Heart right ventricle (tissue), 16 donors: Measurements from ENCODE around the gene RUNX3. TPM values are rescaled to one million over a fixed set of nuclear protein-coding genes. Genes with fewer than 3 reads are reported as not detected.

Source experiments
- ATAC-seq, 8 donors: fragments of 200-7000 bp; cut with Tn5 transposase; one replicate each; pipeline ENCODE4 v1.9.1; 2020; ENCODE audit warnings: mild to moderate bottlenecking in 8 of 8, moderate library complexity in 8 of 8, moderate number of reproducible peaks in 1 of 8
- DNase-seq, 2 donors: peaks; one replicate each; pipeline ENCODE4 v3.0.0-alpha.2; 2020
- H3K27ac ChIP-seq, 10 donors: fragments of 200-600 bp; sonication (generic) in 2 of 10; one replicate each; pipeline versions ENCODE4 v1.5.0 to v1.8.0; 2020 to 2022; ENCODE audit warnings: mild to moderate bottlenecking in 3 of 10
- H3K27me3 ChIP-seq, 7 donors: fragments of 200-600 bp; one replicate each; pipeline ENCODE4 v1.8.0; 2021 to 2022; ENCODE audit warnings: mild to moderate bottlenecking in 2 of 7
- H3K36me3 ChIP-seq, 9 donors: fragments of 200-600 bp; sonication (generic) in 1 of 9; one replicate each; pipeline versions ENCODE4 v1.5.0 to v1.8.0; 2020 to 2022; ENCODE audit warnings: mild to moderate bottlenecking in 2 of 9
- H3K4me1 ChIP-seq, 9 donors: fragments of 200-600 bp; sonication (generic) in 1 of 9; one replicate each; pipeline versions ENCODE4 v1.5.0 to v1.8.0; 2020 to 2022; ENCODE audit warnings: mild to moderate bottlenecking in 4 of 9
- H3K4me3 ChIP-seq, 10 donors: fragments of 200-600 bp; sonication (generic) in 2 of 10; one replicate each; pipeline versions ENCODE4 v1.5.0 to v1.8.0; 2020 to 2022; ENCODE audit warnings: mild to moderate bottlenecking in 7 of 10, moderate library complexity in 2 of 10
- H3K9me3 ChIP-seq, 11 donors: fragments of 200-600 bp in 10 of 11; sonication (generic) in 2 of 11; one replicate each; pipeline versions ENCODE4 v1.5.0 to v1.8.0; 2013 to 2022; ENCODE audit warnings: mild to moderate bottlenecking in 2 of 11, control low read depth in 1 of 11, moderate library complexity in 1 of 11
- WGBS, 2 donors: extraction: QIAGEN DNeasy Blood & Tissue Kit; methylation state at CpG; one replicate each; pipeline ENCODE4 v1.1.7; 2013; ENCODE audit warnings: inconsistent platforms in 1 of 2; 5-methylcytosine and 5-hydroxymethylcytosine counted together
- intact Hi-C, 10 donors: fragments of 100-400 bp; cut with DNase I; formaldehyde crosslinking; loops; one replicate each; pipeline versions ENCODE4 v1.11.1 to v1.14.2; 2022
- polyA plus RNA-seq, 2 donors: library from polyadenylated mRNA; stranded (reverse); fragments of 200-250 nt; gene quantifications; one replicate each; pipeline ENCODE4 v1.2.3, GENCODE V29; 2013
- total RNA-seq, 10 donors: library from RNA; stranded (reverse); fragmentation: NEBNext Ultra II Directional in 3 of 10; extraction: Animal tissue kit (Norgen Biotek cat#: 25700) in 3 of 10; gene quantifications; one replicate each; pipeline versions ENCODE4 v1.2.1 to v1.2.4, GENCODE V29; 2021 to 2023
- TF ChIP-seq, protein P1 (sequence below), 9 donors: fragments of 200-600 bp; sonication (generic) in 2 of 9; IDR thresholded peaks; one replicate each; pipeline versions ENCODE4 v1.5.0 to v1.8.0; 2021 to 2022; ENCODE audit warnings: antibody characterized with exemption in 9 of 9, mild to moderate bottlenecking in 5 of 9, moderate library complexity in 1 of 9
- donor health status: Arrhythmogenic right ventricular cardiomyopathy.
- donor health status: ischemic (EF 13 %, LVEDD 7.1; RV severe dilation, severe dysfunction).
- donor health status: healthy with polysubstance abuse.
- donor health status: DM: no; HTN: yes; CAD: no.
- donor health status: DM: no; HTN: no; CAD: no.
- donor health status: ischemic (EF 25% LVEDD 6.9; RV normal size, moderate dysfunction).
- donor health status: ischemic (EF 25% LVEDD 5.7; RV mildly dilated, moderate dysfunction).
- donor health status: healthy.
- donor health status: DM: yes; HTN: yes; CAD: no.
- donor health status: Ischemic cardiomyopathy.
- donor health status: ischemic (EF 35%, LVEDD 5.7; RV mildly dilated, moderate dysfunction).
- donor health status: nonischemic (EF 11% LVEDD 7.7; RV severe dilation, severe dysfunction).
- donor health status: DM: yes; HTN: yes; CAD: no.
- donor health status: PGD.
- donor health status: ischemic (EF 29% LVEDD 5.4; RV normal size, mild dysfunction).
- donor health status: nonischemic (EF 23%, LVEDD 6.1; RV moderate dilation, normal function).

RUNX3 gene
- total and polyA plus RNA-seq, 12 donors = 0.07 to 5.9 (median 0.38) TPM

DNA sequence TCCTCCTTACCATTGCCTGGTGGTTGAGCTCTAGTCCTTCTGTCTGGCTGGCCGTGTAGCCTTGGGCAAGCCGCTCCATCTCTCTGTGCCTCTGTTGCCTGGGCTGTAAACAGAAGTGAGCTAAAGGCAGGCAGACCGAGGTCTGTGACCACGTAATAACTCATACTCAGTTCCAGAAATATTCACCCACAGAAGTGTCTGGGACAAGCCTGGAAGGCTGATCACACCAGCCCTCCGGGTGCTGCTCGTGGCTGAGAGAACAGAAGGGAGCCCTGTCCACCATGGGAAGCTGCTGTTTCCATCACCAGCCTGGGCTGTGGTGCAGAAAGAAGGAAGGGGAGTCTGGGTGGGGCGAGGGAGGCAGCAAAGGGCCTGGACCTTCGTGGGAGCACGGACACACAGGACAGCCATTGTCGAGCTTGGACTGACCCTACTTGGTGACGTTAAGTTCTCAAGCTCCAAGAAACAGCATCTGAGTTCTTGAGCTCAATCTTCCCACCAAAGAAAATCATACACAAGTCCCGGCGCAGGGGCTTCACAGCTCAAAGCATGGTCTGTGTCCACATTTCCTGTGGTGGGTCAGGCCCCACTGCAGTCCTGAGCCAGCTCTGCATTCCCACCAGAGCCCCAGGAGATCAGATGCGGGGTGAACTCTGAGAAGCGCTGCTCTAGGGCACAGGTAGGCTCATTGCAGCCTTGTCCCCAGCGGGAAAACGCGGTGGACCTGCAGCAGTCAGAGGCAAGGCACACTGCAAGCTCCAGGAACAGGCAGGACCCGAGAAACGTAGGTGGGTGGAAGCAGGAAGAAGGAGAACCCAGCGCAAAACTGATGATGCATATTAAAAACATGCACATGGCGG, 61.8 kb downstream of the RUNX3 start:
- WGBS, 2 donors = 80 to 81% methylated on average over 22 of the region's 22 CpGs
- H3K27me3 ChIP-seq = peaks cover 0 to 59% (median 47%) of the 10 kb centered on the region in 7 donors

DNA sequence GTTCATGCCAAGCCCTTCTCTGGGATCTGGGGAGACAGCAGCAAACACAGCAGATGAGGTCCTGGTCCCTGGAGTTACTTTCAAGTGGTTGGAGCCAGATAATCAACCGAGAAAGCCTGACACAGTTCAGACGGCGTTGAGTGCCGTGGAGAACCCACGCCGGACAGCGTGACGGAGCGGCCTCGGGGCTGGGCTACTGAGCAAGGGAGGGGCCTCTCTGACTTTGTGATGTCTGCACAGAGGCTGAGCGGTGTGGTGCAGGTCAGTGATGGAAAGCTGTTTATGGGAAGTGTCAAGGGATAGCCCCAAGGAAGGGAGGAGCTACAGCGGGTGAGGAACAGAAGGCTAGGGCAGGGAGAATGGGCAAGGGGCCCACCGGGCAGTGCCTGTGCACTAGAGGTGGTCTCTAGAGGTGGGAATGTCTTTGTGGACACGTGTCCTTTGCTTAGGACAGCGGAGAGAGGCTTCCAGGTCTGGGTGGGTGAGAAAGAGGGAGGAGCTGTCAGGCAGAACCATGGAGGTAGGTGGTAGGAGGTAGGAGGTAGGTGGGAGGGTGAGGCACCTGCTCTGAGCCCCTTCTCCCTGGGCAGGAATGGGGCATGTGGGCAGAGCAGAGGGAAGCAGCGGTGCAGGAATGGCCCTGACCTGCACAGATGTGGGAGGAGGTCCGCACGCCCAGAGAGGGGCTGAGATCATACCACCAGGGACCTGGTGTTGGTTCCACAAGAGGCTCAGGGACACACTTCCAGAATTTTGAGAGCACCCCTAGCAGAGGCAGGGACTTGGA, 62.8 kb downstream of the RUNX3 start:
- intact Hi-C loops = no loop called here
- Histone ChIP-seq H3K4me1 (peaks cover 0 to 9% (median 0%) of the 10 kb centered on the region in 9 donors), H3K4me3 (no peak overlapping the region), H3K27me3 (peaks cover 0 to 64% (median 57%) of the 10 kb centered on the region in 7 donors), H3K36me3 (no peaks in the 10 kb centered on the region), H3K27ac (no peak overlapping the region), H3K9me3 (no peaks in the 10 kb centered on the region)
- WGBS, 2 donors = 62 to 64% methylated on average over 18 of the region's 18 CpGs
- ATAC-seq (no peak), DNase-seq (no peak)
- TF ChIP-seq, protein P1, sequence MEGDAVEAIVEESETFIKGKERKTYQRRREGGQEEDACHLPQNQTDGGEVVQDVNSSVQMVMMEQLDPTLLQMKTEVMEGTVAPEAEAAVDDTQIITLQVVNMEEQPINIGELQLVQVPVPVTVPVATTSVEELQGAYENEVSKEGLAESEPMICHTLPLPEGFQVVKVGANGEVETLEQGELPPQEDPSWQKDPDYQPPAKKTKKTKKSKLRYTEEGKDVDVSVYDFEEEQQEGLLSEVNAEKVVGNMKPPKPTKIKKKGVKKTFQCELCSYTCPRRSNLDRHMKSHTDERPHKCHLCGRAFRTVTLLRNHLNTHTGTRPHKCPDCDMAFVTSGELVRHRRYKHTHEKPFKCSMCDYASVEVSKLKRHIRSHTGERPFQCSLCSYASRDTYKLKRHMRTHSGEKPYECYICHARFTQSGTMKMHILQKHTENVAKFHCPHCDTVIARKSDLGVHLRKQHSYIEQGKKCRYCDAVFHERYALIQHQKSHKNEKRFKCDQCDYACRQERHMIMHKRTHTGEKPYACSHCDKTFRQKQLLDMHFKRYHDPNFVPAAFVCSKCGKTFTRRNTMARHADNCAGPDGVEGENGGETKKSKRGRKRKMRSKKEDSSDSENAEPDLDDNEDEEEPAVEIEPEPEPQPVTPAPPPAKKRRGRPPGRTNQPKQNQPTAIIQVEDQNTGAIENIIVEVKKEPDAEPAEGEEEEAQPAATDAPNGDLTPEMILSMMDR (IDR thresholded peaks at IDR 0.05) = no peak

More for the DNA sequence above, 61.8 kb downstream of the RUNX3 start:
- Histone ChIP-seq H3K27ac (no peak overlapping the region), H3K36me3 (no peaks in the 10 kb centered on the region), H3K9me3 (no peaks in the 10 kb centered on the region), H3K4me3 (no peak overlapping the region), H3K4me1 (peaks cover 0 to 15% (median 0%) of the 10 kb centered on the region in 9 donors)
- intact Hi-C loops = no loop called here
- TF ChIP-seq, protein P1 (IDR thresholded peaks at IDR 0.05) = no peak
- no peak for DNase-seq
- ATAC-seq = no peak

DNA sequence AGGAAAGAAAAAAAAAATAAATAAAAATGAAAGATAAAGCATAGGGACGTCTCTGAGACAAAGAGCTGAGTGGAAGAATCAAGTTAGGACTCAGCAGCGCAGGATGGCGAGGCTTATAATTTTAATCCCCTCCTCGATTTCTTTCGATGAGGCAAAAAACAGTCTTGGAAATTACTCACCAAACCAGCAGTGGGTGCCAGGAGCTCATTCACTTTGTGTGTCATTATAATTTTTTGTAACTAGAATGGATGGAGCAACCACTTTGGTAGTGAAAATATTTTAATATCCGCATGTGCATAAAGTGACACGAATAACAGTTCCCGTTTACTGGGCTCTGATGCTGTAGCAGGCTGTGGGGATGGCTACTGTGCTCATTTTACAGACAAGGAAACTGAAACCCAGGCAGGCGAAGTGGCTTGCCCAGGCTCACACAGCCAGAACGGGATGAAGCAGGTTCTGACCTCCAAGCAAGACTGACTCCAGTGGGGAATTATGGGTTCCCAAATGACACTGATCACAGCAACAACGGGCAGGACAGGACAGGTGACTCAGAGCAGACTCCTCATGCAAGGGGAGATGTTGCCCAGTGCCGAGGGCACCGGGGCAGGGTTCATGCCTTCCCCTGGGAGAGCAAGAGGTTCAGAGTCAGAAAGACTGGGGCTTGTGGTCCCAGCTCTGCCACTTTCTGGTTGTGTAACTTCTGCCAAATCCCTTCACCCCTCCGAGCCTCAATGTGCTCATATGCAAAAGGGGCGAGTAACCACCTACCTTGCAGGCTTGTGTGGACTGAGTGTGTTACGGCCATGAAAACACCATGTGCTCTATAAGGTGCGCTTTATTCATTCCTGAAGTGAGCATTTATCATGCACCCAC, 63.6 kb downstream of the RUNX3 start:
- intact Hi-C loops = no loop called here
- DNase-seq = no peak
- Histone ChIP-seq H3K27me3 (peaks cover 0 to 71% (median 62%) of the 10 kb centered on the region in 7 donors), H3K9me3 (no peaks in the 10 kb centered on the region), H3K4me1 (peaks cover 0 to 6% (median 0%) of the 10 kb centered on the region in 9 donors), H3K36me3 (no peaks in the 10 kb centered on the region), H3K27ac (no peak overlapping the region), H3K4me3 (no peak overlapping the region)
- TF ChIP-seq, protein P1 (IDR thresholded peaks at IDR 0.05) = no peak
- WGBS, 2 donors = 76 to 78% methylated on average over 17 of the region's 17 CpGs
- ATAC-seq = no peak

DNA sequence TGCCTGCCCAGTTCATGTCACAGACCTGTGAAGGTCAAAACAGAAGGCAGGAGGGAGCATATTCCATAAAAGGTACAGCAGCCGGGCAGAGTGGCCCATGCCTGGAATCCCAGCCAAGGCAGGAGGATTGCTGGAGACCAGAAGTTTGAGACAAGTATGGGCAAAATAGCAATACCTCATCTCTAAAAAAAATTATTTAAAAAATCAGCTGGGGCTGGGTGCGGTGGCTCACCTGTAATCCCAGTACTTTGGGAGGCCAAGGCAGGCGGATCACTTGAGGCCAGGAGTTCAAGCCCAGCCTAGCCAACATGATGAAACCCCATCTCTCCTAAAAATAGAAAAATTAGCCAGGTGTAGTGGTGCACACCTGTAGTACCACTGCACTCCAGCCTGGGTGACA, 64.5 kb downstream of the RUNX3 start:
- no peak overlapping the region for H3K27ac ChIP-seq
- TF ChIP-seq, protein P1 (IDR thresholded peaks at IDR 0.05) = no peak
- peaks cover 0 to 4% (median 0%) of the 10 kb centered on the region in 9 donors for H3K4me1 ChIP-seq
- H3K27me3 ChIP-seq = peaks cover 0 to 73% (median 59%) of the 10 kb centered on the region in 7 donors
- ATAC-seq = no peak
- DNase-seq = no peak
- no peak overlapping the region for H3K4me3 ChIP-seq
- no peaks in the 10 kb centered on the region for H3K36me3 ChIP-seq
- no peaks in the 10 kb centered on the region for H3K9me3 ChIP-seq
- 82 to 86% methylated on average over 3 of the region's 3 CpGs for WGBS, 2 donors
- intact Hi-C loops = no loop called here
